Measurements from ENCODE around the gene PTRH2.
A peak's percentile ranks its signal among the peaks of the same experiment; 100 is the strongest.
"Not testable (repeated sequence)": the region's sequence is repeated elsewhere in the genome, so short reads cannot be mapped to it uniquely, and the experiment has no call there.

The PTRH2 gene

DNA sequence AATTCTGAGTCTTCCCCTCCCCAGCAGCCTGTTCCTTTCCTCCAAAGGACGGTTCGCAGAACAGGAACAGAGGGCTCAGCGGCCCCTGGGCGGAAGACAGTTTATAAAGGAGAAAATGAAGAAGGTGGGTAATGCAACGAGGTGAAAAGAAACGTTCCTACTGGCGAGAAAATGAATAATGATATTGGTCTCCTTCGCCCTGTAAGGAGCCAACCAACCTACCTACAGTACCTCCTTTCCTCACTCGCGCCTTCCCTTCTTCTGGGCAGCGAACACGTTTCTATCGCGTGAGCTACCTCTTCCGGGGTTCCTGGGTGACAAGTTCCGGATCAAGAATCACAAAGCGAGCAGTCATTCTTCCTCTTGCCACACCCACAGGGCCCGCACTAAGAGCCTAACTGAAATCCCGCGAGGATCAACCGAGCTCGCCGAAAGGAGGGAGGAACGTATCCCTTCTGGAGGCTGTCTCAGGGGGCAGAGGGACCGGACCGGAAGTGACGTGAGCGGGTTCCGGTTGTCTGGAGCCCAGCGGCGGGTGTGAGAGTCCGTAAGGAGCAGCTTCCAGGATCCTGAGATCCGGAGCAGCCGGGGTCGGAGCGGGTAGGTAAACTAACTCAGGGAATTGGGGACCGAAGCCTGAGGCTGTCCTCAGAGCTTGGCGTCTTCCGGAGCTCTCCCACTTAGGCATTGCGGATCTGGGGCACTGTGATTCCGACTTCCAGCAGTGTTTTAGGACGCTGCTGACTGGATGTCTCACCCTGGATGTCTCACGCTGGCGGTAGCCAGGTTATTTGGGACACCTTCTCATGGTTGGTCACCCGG is at the start of gene PTRH2, which contains the start of gene VMP1:
PTRH2 (minus strand) TSS at position 282 of the 822 bp plus-strand sequence. CDS start 9,452 bp downstream, outside the sequence.
VMP1 (plus strand) TSS at position 506 of the 822 bp plus-strand sequence. CDS start 23,793 bp downstream, outside the sequence.
- peak; percentile 97 for DNase-seq

DNA sequence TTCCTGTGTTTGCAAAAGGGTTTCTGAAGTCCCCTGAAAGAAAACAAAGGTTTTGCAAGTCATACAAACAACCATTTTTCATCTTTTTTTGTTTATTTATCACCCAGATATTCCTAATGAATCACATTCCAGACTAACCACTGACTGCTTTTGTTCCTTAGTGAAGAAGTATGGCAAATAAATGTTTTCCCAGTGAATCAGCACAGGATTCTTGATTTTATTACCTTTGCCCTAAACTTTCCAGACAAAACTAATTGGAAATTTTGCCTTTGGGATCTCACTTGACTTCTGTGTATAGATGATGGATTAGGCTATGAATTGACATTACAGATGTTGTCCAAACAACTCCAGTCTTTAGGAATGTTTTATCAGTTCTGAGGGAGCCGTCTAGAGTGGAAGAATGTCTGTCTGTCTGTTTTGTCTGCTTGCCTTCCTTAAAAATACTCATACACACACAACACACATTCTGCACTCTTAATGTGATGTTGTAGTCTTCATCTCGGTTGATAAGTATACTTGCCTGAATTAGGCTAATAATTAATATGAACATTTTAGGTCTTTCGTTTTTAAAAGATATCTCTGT is 49.1 kb upstream of the PTRH2 start:
- no peak for DNase-seq

DNA sequence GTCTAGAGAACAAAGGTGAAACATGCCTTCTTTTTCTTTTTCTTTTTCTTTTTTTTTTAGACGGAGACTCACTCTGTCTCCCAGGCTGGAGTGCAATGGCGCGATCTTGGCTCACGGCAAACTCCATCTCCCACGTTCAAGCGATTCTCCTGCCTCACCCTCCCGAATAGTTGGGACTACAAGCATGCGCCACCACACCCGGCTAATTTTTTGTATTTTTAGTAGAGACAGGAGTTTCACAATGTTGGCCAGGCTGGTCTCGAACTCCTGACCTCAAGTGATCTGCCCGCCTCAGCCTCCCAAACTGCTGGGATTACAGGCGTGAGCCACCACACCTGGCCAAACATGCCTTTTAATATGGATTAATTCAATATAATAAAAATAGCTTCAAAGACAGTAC is 47.8 kb upstream of the PTRH2 start:
- DNase-seq, result not testable (repeated sequence)

DNA sequence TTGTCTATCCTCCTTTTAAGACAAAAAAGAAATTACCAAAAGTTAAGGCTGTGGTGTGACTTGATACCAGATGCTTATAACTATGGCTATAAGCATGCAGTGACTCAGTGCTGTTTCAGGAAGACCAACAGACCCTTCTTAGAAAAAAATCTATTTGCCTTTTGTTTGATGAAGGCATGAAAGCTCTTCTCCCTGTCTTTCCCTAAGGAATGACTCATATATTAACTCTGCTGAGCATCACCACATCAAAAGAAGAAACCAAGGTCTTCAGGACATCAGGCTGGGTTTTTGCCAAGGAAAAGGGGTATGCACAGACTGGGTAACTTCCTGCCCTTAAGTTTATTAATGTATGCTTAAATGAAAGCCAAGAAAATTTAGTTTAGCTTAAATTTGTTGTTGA is 47.3 kb upstream of the PTRH2 start:
- DNase-seq, result peak; percentile 26

DNA sequence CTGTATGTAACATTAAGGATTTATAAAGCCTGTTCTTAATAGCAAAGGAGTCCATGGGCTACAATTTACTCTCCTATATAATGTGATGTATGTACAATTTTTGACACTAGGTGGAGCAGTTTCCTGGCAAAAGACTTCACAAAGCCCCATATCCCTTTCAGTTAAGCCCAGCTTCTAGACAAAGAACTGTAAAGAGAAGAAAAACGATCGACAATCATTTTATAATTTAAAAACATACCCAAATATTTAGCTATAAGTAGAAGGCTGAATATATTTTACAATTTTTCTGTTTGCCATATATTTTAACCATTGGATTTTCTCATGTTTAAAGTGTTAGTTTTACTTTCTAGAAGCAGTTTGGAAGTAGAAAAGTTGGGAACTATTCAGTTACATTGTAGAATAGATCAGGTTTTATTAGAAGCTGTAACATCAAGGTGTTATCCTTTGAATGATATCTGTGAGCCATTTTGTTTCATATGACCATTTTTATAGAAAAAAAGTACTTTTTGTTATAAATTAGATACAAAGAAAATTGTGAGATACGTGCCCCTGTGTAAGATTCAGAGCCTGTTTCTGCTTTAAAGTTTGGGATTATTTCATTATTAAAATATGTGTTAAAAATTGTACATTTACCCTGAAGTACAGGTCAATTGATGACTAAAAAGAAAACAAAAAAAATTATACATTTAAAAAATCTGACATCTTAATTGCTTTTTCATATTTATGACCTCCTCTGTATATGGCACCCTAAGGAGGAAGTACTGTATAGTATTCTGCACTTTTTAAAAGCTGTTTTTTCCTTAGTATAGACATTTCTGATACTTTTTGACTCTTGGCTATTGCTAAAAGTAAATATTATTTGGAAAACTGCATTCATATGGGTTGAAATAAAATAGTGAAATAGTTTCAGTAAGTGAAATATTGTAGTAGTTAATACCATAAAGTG is 46.6 kb upstream of the PTRH2 start:
- no peak for DNase-seq

DNA sequence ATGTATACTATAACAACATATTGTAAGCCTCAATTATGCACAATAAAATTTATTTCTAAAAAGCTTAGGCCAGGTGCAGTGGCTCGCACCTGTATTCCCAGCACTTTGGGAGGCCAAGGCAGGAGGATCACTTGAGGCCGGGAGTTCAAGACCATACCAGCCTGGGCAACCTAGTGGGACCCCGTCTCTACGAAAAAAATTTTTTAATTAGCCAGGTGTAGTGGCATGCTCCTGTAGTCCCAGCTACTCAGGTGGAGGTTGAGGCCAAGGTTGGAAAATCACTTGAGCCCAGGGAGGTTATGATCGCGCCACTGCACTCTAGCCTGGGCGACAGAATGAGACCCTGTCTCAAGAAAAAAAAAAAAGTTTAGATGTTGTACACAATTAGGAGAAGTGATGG is 45.7 kb upstream of the PTRH2 start:
- no peak for DNase-seq

DNA sequence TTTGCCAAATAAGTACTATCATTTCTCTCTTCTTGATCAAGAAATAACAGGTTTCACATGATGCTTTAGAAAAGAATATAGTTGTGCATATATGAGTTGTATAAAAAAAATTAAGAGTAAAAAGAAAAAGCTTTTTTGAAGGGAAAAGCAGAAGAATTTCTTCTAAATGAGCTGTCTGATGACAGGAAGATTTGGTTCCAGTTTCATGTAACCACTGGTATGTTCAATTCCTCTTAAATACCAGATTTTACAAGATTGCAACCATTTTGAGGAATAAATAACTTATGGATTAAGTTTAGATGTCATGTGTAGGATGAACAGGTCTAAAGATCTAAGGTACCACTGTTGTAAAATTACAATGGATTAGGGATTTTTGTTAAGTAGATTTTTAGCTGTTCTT is 45.2 kb upstream of the PTRH2 start:
- DNase-seq, result no peak

DNA sequence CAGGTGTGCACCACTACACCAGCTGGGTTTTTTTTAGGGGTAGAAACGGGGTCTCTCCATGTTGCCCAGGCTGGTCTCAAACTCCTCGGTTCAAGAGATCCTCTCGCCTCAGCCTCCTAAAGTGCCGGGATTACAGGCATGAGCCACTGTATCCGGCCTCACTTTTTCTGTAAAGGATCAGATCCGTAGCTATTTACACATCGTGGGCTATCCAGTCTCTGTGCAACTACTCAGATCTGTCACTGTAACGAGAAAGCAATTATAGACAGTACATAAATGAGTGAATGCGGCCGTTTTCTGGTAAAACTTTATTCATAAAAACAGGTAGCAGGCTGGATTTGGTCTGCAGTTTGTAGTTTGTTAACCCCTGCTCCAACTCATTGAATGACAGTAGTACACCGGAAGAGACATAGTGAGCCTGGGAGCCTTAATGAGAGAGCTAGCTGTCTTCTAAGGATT is 44.8 kb upstream of the PTRH2 start:
- DNase-seq, result no peak

DNA sequence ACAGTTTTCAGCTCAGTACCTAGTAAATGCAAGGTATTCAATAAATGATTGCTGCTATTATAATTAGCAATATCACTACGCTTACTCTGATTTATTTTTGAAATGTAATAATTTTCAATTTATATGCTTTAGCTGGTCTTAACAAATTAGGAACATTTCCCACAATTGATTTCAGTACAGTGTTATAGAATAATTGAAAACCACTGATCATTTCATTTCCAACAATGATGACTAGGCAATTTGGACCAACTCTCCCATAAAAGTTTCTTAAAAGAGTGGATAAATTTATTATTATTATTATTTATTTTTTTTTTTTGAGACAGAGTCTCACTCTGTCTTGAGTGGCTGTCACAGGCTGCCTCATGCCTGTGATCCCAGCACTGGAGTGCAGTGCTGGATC is 41.4 kb upstream of the PTRH2 start:
- DNase-seq, result no peak

DNA sequence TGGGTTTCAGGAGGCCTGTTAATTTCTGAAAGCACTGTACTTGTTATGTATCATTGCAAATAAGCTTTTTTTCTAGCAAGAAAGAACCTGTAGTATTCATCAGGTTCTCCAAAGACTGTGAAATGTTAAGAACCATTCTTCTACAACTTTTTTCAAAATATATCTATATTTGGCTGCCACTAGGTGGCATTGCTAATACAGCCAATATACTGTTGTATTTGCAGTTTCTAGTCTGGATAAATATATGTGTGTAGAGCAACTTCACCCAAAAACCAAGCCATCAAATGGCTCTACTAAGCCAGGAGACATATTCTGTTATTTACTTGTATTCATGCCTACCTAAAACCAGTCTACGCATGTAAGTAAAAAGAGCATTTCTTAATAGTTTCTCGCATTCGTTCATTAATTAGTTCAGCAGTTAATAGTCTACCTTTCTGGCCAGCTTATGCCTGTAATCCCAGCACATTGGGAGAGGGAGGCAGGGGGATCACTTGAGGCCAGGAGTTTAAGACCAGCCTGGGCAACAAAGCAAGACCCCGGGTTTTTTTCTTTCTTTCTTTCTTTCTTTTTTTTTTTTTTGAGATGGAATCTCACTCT is 39.7 kb upstream of the PTRH2 start:
- DNase-seq, result no peak

DNA sequence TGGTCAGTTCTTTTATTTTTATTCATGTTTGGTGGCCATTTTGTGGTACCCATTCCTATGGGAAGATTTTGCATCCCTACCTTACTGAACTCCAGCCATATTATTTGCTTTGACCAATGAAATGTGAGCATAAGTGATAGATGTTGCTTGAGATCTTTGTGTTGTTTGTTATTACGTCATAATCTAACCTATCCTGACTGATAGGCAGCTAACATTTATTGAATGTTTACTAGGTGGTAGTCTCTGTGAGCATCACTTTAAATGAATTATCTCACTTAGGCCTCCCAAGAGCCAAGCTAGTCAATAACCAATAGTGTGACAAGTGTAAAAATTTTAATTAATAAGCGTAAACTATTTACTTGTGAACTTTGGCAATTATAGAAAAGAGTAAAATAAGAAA is 37.8 kb upstream of the PTRH2 start:
- no peak for DNase-seq

DNA sequence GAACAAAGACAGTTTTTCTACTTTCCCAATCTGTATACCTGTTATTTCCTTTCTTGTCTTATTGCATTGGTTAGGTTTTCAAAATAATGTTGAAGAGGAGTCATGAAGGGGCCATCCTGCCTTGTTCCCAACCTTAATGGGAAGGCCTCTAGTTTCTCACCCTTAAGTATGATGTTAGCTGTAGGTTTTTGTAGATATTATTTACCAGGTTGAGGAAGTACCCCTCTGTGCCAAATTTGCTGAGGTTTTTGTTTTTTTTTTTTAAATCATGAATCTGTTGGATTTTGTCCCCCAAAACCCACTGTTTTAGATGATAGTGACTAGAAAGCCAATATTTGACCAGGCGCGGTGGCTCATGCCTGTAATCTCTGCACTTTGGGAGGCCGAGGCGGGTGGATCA is 36.6 kb upstream of the PTRH2 start:
- no peak for DNase-seq

DNA sequence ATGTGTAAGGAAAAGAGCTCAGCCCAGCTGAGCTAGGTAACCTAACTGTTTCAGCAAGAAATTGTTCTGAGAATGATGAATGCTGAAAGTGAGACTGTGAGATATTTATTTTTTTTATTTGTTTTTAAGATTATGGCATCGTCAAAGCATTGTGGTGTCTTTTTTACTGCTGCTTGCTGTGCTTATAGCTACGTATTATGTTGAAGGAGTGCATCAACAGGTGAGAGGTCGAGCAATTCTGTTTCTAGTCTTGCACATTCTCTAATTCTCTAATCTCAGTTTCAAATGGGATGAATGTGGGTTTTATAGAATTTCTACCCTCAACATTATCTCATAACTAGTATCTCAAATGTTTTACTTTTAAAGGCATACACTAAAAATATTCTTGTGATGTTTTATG is 30.1 kb upstream of the PTRH2 start:
- no peak for DNase-seq

DNA sequence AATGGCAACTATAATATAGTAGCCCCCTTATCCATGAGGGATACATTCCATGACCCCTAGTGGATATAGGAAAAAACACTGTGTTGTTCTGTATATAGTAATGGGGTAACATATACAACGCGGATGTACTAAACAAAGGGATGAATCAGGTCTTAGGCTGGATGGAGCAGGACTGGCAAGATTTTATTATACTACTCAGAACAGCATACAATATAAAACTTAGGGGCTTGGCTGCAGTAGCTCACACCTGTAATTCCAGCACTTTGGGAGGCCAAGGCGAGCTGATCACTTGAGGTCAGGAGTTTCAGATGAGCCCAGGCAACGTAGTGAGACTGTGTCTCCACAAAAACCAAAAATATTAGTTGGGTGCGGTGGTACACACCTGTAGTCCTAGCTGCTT is 27.0 kb upstream of the PTRH2 start:
- no peak for DNase-seq

DNA sequence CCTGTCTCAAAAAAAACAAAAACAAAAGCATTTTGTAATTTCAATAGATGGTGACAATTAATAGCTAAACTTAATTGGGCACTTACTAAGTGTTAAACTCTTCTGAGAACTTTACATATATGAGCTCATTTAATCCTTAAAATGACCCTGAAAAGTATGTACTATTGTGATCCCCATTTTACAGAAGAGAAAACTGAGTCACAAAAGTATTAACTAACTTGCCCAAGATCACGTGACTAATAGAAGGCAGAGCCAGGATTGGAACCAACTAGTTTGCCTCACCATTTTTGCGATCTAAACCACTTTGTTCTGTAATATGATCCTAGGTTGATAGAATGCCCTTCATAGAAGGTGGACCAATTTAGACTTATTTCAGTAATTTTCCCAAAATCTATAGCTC is 26.5 kb upstream of the PTRH2 start:
- DNase-seq, result no peak

DNA sequence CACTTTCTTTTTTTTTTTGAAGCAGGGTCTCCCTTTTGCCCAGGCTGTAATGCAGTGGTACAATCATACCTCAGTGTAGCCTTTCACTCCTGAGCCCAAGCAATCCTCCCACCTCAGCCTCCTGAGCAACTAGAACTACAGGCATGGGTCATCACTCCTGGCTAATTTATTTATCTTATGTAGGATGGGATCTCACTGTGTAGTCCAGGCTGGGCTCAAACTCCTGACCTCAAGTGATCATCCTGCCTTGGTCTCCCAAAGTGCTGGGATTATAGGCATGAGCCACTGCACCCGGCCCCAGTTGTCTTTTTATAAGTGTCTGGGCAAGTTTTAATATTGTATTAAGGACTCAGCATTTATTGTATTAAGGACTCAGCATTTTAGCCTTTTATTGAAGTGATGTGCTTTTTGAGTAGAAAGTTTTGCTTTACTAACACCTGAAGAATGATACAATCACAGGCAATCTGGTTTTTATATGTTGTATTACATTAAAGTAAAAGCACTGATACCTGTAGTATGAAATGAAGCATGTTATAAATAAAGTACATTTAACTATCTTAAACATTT is 23.1 kb upstream of the PTRH2 start:
- no peak for DNase-seq

DNA sequence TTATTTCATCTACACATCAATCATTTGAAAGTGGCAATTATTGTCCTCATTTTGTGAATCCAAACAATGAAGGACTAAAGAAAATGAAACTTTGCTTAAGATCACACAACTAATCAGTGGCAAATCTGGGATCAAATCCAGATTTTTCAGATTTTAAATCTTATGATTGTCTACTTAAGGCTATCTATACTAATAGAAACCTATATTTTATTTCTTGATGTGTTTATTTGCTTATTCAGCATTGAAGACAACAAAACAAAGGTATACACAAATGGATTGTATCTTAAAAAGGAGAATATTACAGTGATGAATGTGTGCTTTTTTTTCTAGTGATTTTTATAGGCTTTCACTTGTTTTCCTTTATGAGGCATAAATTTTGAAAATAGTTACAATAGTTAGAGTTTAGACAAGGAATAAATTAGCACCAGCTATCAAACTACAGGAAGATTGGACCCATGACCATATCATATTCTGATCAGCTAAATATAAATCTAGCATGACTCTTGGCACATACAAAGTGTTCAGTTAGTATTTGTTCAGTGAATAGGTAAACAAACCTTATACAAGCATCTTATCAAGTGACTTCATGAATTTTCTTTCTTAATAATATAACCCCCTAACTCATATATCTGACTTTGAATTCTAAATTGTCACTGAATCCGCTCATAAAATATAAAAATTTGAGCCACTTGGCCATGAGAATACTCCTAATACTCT is 20.7 kb upstream of the PTRH2 start:
- DNase-seq, result no peak

DNA sequence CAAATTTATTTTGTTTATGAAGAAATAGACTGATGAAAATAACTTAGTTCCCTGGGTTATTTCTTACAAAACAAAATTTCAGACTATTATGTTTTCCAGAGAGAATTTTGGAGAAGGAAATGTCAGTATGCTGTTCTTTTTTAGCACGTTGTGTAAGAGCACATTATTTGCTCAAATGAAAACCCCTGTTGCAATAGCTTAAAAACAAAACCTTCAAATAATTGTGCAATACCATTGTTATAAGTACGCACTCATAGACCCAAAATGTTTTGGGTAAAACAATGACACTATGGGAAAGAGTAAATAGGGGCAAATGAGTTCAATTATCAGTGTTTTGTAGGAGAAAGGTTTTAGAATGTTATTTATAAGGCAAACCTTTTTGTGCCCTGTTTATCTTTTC is 18.5 kb upstream of the PTRH2 start:
- no peak for DNase-seq

DNA sequence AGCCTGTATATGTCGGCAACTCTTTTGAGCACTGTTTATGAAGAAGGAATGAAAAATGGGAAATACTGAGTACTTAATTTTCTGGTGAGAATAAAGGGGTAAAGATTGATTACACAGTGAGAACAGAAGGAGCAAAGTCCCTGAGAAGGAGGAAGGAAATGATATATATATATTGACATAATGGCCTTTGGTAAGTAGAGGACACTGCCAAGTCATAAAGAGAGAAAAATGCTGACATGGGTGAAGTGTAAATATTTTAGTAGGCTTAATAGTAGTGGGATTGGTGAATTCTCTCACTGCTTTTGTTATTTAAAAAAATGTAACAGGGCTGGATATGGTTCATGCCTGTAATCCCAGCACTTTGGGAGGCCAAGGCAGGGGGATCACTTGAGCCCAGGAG is 16.4 kb upstream of the PTRH2 start:
- no peak for DNase-seq

DNA sequence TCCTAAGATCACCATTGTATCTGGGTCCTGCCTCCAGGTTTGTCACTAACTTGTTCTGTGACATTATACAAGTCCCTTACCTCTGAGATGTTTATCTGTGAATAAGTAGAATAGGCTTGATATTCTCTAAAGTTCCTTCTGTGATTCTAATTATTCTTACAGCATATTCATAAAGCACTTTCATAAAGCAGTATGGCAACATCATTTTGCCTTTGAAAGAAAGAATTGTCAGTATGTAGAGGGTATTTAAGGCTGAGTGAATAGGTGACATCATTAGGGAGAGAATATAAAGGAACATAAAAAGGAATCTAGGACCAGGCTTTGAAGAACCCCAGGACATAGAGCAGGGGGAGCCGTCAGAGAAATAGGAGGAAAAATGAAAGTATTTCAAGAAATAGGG is 15.8 kb upstream of the PTRH2 start:
- no peak for DNase-seq

DNA sequence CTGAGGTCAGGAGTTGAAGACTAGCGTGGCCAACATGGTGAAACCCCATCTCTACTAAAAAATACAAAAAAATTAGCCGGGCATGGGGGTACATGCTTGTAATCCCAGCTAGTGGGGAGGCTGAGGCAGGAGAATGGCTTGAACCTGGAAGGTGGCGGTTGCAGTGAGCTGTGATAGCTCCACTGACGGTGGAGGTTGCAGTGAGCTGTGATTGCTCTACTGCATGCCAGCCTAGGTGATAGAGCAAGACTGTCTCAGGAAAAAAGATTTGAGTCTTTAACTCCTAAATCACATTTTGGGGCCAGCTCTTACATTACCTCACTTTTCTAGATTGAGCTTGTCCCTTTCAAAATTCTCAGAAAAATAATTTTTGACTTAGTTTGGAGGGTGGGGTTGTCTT is 15.4 kb upstream of the PTRH2 start:
- no peak for DNase-seq

DNA sequence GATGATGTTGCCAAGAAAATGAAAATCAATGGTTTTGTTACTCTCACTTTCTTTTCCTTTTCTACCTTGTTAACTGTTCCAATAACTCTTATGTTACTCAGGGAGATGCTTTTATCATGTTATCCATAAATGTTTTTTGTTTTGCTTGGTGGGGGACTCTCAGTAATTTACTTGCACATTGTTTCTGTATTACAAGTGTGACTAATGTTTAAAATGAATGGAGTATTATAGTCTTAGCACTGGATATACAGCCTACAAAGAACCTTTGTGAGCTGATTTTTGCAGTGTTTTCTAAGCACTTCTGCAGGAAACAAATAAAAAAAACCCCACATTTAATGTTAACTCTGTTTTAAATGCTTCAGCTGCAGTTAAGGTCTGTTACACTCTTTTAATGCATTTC is 12.3 kb upstream of the PTRH2 start:
- DNase-seq, result no peak
